Measurements from ENCODE around the gene FXYD7.

The FXYD7 gene

GRCh38 chr19:35108730-35109129 is 34.3 kb upstream of the FXYD7 start:
- TF ChIP-seq REST (IDR thresholded peaks at IDR 0.05; ENCODE audit: insufficient replicate concordance, low read depth): no peak
- no peak for TF ChIP-seq POLR2AphosphoS5 (IDR thresholded peaks at IDR 0.05; ENCODE audit: low read depth)
- TF ChIP-seq CTCF (IDR thresholded peaks at IDR 0.05; ENCODE audit: insufficient read depth, low read length): no peak
- no peak for TF ChIP-seq SPI1 (IDR thresholded peaks at IDR 0.05; ENCODE audit: borderline replicate concordance, low read depth)
- no peak for TF ChIP-seq GABPA (IDR thresholded peaks at IDR 0.05; ENCODE audit: low read depth)
- no peaks in the 10 kb centered on the region for H3K27me3 ChIP-seq (ENCODE audit: insufficient read depth, poor library complexity, severe bottlenecking)
- H3K27ac ChIP-seq (replicated peaks): no peak overlapping the region
- DNase-seq (ENCODE audit: low read depth in 1 of 2, low spot score in 1 of 2): no peak
- H3K4me3 ChIP-seq (replicated peaks; ENCODE audit: insufficient read depth, low read length): no peak overlapping the region

GRCh38 chr19:35109395-35110112 is 33.5 kb upstream of the FXYD7 start:
- Histone ChIP-seq H3K27me3 (ENCODE audit: insufficient read depth, poor library complexity, severe bottlenecking) (no peaks in the 10 kb centered on the region), H3K27ac (replicated peaks) (no peak overlapping the region), H3K4me3 (replicated peaks; ENCODE audit: insufficient read depth, low read length) (no peak overlapping the region)
- DNase-seq (ENCODE audit: low read depth in 1 of 2, low spot score in 1 of 2): no peak
- TF ChIP-seq REST (IDR thresholded peaks at IDR 0.05; ENCODE audit: insufficient replicate concordance, low read depth) (no peak), POLR2AphosphoS5 (IDR thresholded peaks at IDR 0.05; ENCODE audit: low read depth) (no peak), GABPA (IDR thresholded peaks at IDR 0.05; ENCODE audit: low read depth) (no peak), SPI1 (IDR thresholded peaks at IDR 0.05; ENCODE audit: borderline replicate concordance, low read depth) (no peak), CTCF (IDR thresholded peaks at IDR 0.05; ENCODE audit: insufficient read depth, low read length) (no peak)

GRCh38 chr19:35110974-35111373 is 32.1 kb upstream of the FXYD7 start:
- Histone ChIP-seq H3K27ac (replicated peaks) (no peak overlapping the region), H3K27me3 (ENCODE audit: insufficient read depth, poor library complexity, severe bottlenecking) (no peaks in the 10 kb centered on the region), H3K4me3 (replicated peaks; ENCODE audit: insufficient read depth, low read length) (no peak overlapping the region)
- no peak for DNase-seq (ENCODE audit: low read depth in 1 of 2, low spot score in 1 of 2)
- no peak for TF ChIP-seq POLR2AphosphoS5 (IDR thresholded peaks at IDR 0.05; ENCODE audit: low read depth)
- TF ChIP-seq SPI1 (IDR thresholded peaks at IDR 0.05; ENCODE audit: borderline replicate concordance, low read depth): no peak
- no peak for TF ChIP-seq GABPA (IDR thresholded peaks at IDR 0.05; ENCODE audit: low read depth)
- no peak for TF ChIP-seq REST (IDR thresholded peaks at IDR 0.05; ENCODE audit: insufficient replicate concordance, low read depth)
- TF ChIP-seq CTCF (IDR thresholded peaks at IDR 0.05; ENCODE audit: insufficient read depth, low read length): no peak
